ENCODE results near the gene SYTL3. TPM values are rescaled to one million over a fixed set of nuclear protein-coding genes. Genes with fewer than 3 reads are reported as not detected.
A peak's percentile ranks its signal among the peaks of the same experiment; 100 is the strongest.

Gene SYTL3
- total RNA-seq, 1 donor from 2014 or later: 10.8 TPM

DNA sequence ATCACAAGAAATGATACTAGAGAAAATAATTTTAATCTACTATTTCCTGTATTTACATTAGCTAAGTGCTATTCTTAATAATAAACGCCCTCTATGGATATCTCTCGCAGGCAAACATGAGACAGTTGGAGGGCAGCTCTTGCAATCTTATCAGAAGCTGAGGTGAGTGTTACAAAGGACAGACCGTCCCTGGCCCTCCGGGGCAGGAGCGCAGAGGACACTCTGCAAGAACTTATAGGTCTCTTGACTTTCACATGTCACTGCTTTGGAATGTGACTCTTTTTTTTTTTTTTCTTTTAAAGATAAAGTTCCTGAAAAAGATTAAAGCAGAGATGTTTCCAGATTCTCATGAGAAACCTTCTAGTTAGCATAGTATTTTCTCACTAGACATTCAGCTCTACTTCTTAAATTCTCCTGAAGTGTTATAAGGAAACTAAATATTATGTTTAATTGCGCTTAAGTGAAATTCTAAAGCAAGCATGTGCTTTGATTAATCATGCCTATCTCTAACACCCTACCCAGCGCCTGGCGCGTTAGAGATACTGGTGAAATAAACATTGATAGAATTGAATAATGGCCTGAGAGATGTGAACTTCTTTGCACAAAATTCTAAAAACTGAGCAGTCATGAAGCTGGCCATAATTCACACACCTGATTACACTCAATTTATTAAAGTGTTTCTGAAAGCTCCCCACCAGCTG lies 57.4 kb downstream of the SYTL3 start:
- DNase-seq (ENCODE audit: missing footprints) (no peak), ATAC-seq (peak; percentile 63)
- intact Hi-C loops (cut with DNase I): loop anchor here (2.0 to 5.0 kb wide), 2 partner anchors 94 to 420 kb away; no protein-coding TSS in a partner anchor

DNA sequence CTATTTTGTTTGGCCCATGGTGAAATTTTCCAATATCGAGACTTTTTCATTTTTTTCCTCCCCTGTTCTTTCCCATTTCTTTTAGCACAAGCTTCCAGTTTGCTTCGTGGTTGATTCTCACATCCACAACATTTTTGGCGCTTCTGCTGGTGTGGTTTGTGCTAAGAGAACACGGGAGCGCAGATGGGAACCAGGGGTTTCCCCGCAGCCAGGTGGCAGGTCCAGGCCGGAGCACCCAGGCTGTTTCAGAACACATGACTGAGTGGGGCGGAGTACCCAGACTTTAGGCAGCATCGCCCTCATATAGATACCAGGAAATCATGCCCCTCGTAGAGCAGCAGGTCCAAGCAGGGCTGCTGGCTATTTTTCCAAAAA lies 58.0 kb downstream of the SYTL3 start:
- peak; percentile 21 for ATAC-seq
- intact Hi-C loops (cut with DNase I): loop anchor here (2.0 to 5.0 kb wide), 2 partner anchors 93 to 419 kb away; no protein-coding TSS in a partner anchor
- DNase-seq (ENCODE audit: missing footprints): no peak

DNA sequence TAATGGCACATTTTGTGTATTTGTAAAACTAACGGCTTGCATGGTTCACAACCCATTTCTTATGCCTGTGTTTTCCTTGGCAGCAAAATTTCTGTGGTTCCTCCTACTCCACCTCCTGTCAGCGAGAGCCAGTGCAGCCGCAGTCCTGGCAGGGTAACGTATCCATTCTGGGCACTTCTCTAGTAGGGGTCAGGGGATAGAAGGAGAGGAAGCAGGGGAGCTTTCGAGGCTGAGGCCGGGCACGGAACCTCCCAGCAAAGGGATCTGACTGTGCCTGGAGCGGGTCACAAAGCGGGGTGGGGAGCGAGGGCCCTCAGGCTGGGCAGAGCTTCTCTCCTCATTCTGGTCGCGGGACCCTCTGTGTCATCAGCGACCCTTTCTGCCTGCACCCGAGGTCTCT lies 58.4 kb downstream of the SYTL3 start:
- DNase-seq (ENCODE audit: missing footprints) (peak; percentile 76), ATAC-seq (peak; percentile 65)
- intact Hi-C loops (cut with DNase I): loop anchor here (5.0 kb wide), 1 partner anchor 419 kb away; no protein-coding TSS in a partner anchor

DNA sequence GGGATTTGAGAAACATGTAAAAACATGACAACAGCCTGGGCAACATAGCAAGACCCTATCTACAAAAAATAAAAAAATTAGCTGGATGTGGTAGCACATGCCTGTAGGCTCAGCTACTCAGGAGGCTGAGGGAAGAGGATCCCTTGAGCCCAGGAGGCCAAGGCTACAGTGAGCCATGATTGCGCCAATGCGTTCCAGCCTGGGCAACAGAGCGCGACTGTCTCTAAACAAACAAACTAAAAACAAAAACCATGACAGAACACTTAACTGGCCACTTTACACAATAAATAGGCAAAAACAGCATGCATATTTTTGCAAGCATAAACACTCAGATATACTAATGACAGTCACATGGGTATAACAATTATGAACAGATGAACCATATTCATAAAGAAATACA lies 60.0 kb downstream of the SYTL3 start:
- no peak for ATAC-seq
- intact Hi-C loops (cut with DNase I): loop anchor here (5.0 kb wide), 1 partner anchor 417 kb away; no protein-coding TSS in a partner anchor
- no peak for DNase-seq (ENCODE audit: missing footprints)

DNA sequence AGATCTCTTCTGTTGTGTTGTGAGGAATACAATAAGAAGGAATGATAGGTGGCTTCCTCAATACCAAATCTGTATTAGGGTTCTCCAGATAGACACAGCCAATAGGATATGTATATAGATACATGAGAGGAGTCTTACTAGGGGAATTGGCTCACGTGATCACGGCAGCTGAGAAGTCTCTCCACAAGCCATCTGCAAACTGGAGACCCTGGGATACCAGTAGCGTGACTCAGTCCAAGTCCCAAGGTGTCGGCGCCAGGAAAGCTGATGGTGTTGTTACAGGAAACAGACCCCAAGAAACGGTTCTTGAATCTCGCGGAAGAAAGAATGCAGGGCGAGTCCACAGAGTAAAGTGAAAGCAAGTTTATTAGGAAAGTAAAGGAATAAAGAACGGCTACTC lies 61.4 kb downstream of the SYTL3 start:
- DNase-seq (ENCODE audit: missing footprints) (no peak), ATAC-seq (no peak)
- intact Hi-C loops (cut with DNase I): no loop called here

DNA sequence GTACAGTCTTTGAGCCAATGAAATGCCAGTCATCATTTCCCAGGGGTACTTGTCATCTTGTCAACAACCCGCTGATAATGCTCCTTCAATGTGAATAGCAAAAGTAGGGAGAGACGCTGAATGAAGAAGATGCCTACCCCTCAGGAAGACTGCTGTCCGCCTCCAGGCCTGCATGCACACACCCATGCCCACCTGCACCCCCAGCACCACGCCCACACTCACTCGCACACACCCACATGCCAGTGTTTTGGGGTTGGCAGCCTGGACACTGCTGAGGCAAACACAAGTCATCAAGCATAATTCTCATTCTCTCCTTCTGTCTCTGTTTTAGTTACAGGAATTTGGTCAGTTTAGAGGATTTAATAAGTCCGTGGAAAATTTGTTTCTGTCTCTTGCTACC lies 63.6 kb downstream of the SYTL3 start:
- no peak for ATAC-seq
- intact Hi-C loops (cut with DNase I): no loop called here
- DNase-seq (ENCODE audit: missing footprints): no peak

DNA sequence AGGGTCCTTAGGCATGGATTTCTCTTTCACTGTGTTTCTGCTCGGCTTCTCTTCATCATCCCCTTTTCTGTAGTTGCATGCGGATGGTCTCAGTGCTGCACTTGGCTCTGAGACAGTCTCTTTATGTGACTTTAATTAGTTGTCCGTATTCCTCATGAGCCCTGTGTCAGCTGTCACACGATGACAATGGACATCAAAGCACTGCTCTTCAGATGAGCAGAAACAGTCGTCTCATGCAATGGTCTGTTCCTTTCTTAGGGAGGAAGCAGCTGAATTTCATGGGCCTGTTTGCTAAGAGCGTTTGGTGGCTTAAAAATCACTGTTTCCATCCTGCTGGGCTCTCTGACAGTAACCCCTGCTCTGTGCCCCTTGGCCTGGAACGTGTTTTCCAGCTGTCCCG lies 64.9 kb downstream of the SYTL3 start:
- ATAC-seq: no peak
- intact Hi-C loops (cut with DNase I): loop anchor here (1.0 kb wide), 1 partner anchor 27 kb away; no protein-coding TSS in a partner anchor

DNA sequence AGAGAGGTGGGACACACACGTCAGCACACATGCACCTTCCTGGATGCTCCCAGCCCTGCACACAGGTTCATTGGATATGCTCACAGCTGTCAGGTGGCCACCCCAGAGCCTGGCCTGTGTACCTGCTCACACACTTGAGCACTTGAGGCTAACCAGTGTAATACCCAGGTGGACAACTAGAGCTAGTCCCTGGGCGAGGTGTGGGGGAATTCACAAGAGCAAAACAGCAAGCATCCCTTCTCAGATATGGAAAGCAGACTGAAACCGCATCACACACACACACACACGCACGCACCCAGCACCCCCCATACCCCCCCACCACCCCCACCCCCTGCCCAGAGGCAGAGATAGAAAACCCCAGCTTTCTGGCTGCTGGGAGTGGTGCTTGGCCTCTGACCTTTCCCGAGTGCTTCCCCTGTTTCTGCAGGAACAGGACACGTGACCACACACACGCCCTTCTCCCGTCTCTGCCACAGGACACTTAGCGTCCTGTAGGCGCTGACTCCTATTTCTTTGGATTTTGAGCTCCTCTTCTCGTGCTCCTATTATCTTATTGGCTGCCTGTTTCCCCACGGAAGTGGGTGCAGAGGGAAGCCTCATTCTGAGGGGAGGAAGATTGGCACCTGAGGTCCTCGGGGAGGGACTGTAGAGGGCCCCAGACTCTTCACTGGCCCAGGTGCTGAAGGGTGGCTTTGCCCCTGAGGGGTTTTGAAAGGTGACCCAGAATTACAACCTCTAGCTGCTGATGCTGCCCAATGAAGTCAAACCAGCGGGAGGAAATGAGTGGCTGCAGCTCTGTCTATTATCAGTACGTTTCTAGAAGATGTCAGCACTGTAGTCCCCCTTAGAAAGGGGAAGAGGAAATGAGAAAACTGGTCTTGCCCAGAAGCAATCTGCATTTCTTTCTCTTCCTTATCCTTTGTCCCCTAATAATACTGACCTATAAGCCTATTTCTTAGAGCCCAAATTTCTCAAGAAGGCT lies 65.8 kb downstream of the SYTL3 start:
- intact Hi-C loops (cut with DNase I): loop anchor here (1.0 kb wide), 1 partner anchor 28 kb away; no protein-coding TSS in a partner anchor
- ATAC-seq (peak; percentile 39), DNase-seq (ENCODE audit: missing footprints) (no peak)

More for the DNA sequence above, 64.9 kb downstream of the SYTL3 start:
- no peak for DNase-seq (ENCODE audit: missing footprints)

DNA sequence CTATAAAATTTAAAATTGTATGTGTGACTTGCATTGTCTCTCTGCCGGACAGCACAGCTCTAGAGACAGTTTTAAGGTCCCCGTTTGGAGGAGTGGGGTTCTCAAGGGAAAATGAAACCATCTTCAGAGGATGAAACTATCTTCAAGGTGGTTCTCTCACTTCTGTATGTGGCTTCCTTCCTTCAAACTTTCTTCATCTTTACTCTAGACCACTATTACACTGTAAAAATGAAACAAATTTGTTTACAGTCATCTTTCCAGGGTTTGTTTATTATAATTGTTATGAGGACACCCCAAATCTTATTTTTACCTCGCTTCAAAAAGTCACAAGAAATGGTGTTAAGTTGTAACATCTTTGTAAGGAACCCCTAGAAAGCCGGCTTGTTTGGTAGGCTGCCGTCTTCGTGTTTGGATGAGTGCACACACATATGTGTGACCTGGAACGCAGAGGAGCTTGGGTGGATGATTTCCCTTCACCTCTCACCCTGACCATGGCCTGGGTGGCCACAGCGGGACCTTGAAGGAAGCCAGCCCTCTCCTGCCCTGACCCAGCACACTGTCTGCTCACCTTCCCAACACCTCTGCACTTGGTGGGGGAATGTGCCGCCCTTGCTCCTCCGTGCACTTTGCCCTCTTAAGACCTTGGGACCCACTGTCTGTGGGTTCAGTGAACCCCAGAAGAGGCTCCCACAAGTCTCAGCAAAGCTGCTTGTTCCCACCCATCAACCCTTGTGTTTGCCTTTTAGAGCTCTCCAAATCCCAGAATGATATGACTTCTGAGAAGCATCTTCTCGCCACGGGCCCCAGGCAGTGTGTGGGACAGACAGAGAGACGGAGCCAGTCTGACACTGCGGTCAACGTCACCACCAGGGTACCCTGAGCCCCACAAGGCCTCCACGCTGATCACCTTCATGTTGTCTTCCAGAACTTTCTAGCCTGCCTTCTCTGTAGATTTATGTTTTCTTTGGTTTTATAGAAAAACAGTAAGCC lies 67.8 kb downstream of the SYTL3 start:
- ATAC-seq (no peak), DNase-seq (ENCODE audit: missing footprints) (no peak)
- intact Hi-C loops (cut with DNase I): no loop called here

DNA sequence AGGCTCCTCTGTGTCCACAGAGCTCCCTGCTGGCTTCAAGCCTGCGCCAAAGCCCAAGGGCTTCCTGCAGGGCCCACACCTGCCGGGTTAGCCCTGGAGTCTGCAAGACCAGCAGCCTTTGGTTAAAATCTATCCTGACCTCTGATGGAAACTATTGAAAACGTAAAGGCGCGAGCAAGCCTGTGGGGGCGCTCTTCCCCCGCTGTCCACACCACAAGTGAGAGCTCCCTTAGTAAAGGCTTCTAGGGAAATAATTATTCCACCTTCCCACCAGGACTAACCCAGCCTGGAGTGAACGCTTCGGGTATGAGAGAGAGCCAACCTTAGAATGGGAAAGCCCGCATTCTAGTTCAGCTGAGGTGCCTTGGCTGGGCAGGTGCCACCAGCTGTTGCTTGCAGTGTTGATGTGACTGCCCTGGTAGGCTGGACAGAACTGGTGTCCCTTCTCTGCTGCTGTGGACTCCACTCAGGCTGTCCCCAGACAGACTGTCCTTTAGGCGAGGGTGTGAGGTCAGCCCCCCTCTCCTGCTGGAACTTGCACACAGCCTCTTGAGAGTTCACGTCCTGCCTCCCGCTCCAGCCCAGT lies 68.7 kb downstream of the SYTL3 start:
- intact Hi-C loops (cut with DNase I): no loop called here
- peak; percentile 24 for ATAC-seq
- DNase-seq (ENCODE audit: missing footprints): no peak

DNA sequence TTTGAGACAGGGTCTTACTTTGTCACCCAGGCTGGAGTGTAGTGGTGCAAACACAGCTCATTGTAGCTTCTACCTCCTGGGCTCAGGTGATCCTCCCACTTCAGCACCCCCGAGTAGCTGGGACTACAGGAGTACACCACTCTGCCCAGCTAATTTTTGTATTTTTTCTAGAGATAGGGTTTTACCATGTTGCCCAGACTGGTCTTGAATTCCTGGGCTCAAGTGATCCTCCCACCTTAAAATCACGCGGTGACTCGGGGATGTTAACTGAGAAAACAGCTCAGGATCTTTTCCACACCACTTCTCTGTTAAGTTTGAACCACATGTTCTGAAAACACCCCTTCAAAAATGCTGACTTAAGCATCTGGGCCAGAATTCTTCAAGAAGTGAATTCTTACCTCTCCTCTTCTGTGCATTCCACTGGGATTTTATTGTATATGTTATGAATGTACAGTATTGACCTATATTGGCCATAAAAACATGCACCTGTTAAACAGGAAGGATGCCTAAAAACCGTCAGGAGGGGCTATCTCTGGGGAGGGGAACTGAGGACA lies 72.4 kb downstream of the SYTL3 start:
- ATAC-seq (no peak), DNase-seq (ENCODE audit: missing footprints) (no peak)
- intact Hi-C loops (cut with DNase I): no loop called here

DNA sequence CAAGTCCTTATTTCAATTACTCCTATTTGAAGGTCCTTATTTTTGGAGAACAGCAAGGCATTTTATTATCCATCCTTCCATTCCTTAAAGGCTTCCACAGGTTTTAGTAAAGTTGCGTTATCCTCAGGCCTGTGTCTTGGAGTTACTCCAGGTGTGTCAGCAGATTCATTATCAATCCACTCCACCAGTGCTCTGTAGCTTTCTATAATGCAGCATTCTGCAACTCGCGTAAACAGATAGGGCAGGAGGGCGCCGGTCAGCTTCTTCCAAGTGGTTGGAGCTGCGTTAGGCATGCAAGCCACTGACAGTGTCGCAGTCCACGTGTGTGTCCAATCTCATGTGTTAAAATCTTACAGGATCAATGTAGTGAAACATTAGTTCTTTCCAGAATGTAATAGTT lies 75.8 kb downstream of the SYTL3 start:
- no peak for DNase-seq (ENCODE audit: missing footprints)
- intact Hi-C loops (cut with DNase I): no loop called here
- ATAC-seq: no peak

DNA sequence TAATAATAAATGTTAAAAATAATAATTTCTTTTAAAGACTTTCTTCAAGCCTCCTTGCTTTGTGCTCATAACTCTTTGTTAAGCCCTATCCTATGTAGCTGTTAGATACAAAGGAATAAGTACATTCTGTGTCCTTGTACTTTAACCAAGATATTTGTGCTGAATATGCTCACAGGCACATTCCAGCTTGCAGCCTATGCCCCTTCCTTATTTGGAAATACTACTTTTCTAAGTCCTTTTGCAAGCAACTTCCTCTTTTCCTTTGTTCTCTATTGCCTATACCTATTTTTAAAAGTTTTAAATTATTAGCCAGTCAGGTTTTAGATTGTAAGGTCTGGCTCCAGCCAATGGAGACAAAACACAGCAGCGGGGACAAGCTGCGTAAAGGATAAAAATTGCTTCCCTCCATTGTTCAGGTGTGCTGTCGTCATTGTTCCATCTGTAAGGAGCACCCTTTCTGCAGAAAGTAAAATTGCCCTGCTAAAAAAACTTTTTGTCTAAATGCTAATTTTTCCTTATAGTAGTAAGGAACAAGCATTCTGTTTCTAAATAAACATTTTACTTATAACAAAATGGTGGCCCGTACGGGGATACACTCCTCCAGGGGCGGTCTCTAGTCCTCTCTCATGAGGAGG lies 80.2 kb downstream of the SYTL3 start:
- no peak for ATAC-seq
- intact Hi-C loops (cut with DNase I): no loop called here
- DNase-seq (ENCODE audit: missing footprints): no peak

DNA sequence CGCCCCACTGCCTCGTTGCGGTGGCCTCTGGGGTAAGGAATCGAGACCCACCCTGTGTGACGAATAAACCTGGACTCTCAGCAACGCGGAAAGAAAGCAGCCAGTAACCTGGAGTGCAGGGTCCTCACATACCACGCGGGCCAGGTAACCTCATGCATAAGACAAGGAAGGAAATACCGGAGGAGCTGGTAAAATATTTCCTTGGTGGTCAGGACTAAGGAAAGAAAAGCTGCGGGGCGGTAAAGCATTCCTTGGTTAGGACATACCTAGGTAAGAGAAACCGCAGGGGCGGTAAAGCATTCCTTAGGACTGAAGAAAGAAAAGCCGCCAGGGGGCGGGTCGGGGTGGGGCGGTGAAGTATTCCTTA lies 80.7 kb downstream of the SYTL3 start:
- intact Hi-C loops (cut with DNase I): no loop called here

DNA sequence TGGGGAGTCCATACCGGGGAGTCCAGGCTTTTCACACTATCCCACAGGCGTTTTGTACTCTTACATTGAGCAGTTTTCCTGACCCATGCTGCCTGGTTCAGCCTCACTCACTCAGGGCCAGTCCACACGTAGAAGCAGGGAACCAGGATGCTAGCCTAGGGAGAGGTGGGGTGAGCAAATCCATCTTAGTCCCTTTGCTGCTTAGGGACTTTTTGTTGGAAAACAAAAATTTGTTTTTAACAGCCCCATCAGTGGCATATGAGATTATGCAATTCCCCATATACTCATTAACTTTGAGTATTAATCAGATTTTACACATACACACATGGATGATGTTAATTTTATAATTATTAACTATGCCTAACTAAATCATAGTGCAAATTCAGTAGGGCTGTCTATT lies 85.2 kb downstream of the SYTL3 start:
- intact Hi-C loops (cut with DNase I): no loop called here
- DNase-seq (ENCODE audit: missing footprints) (no peak), ATAC-seq (no peak)

More for the DNA sequence above, 80.7 kb downstream of the SYTL3 start:
- no peak for ATAC-seq
- no peak for DNase-seq (ENCODE audit: missing footprints)

DNA sequence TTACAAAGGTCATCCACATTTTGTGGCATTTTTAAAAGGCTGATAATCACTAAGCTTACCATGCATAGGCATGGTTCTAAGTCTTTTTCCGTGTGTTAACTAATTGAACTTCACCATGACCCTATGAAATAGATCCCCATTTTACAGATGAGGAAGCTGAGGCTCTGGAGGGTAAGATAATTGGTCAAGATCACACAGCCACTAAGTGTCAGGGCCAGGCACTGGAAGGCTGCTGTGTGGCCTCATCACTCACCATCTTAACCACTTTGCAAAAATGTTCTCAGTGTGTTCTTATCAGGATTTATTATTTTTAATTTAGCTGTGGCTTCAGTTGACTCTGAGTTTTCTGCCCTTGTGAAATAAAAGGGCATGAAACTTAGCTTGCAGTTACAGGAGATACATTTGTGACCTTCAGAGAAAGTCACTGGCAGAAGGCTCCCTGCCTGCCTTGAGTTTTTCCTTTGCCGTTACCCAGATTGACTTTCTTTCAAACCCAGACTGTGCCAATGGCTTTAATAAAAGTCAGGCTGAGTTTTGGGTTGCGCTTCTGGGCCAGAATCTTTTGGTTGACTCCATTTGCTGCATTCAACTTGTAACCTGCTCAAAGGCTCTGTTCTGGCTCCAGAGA lies 87.3 kb downstream of the SYTL3 start:
- intact Hi-C loops (cut with DNase I): no loop called here
- no peak for ATAC-seq
- DNase-seq (ENCODE audit: missing footprints): no peak

Measured in Right ventricle myocardium inferior (tissue), 1 donor.